Measurements from ENCODE around the gene NPLOC4. TPM values are rescaled to one million over a fixed set of nuclear protein-coding genes. Genes with fewer than 3 reads are reported as not detected.

The NPLOC4 gene
- total and polyA plus RNA-seq, 2 of the 8 experiments (the other 6 are each of a cell fraction or from before 2014, with no cell fraction given) = 70.7 to 92.7 TPM

DNA sequence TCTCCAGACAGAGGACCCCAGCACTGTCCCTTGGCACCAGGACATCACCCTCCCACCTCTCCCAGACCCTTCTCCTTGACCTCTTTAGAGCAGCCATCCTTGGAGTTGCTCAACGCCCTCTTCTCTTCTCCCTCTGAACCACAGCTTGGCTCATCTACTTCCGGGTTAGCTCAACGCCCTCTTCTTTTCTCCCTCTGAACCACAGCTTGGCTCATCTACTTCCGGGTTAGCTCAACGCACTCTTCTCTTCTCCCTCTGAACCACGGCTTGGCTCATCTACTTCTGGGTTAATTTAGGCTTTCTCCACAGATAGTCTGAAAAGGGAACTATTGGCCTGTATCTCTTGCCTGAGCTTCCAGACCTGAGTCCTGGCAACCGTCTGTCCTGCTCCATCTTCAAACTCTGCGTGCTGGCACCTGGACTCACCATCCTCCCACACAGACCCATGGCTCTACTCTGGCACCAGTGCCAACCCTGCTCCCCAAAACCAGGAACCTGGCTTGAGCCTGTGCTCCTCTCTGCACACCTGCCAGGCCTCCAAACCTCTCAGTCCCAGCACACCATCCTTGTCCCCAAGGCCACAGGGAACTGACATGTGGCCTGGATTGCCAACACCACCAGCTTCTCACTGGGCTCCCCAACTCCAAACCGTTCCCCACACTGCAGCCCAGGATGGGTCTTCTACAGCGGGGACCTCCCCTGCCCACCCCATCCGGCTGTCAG lies 59.5 kb downstream of the NPLOC4 start (continued):
- TF ChIP-seq CHD7 (IDR thresholded peaks at IDR 0.05; ENCODE audit: insufficient replicate concordance, low read length) (no peak), CBX5 (IDR thresholded peaks at IDR 0.05; ENCODE audit: low read depth, low read length) (no peak), SAP30 (IDR thresholded peaks at IDR 0.05; ENCODE audit: insufficient read depth, insufficient replicate concordance, low read length) (no peak), GABPA (IDR thresholded peaks at IDR 0.05; ENCODE audit: borderline replicate concordance, insufficient read depth, low read length) (no peak), CBX8 (IDR thresholded peaks at IDR 0.05; ENCODE audit: borderline replicate concordance, low read depth, low read length) (no peak)

Data from H1 (cell line).